PC-3 (cell line): ENCODE measurements around the gene SPIRE2. TPM values are rescaled to one million over a fixed set of nuclear protein-coding genes. Genes with fewer than 3 reads are reported as not detected.
"Not testable (repeated sequence)": the region's sequence is repeated elsewhere in the genome, so short reads cannot be mapped to it uniquely, and the experiment has no call there.

Experiments used
- ATAC-seq: fragments of 200-7000 bp; cut with Tn5 transposase; 2 replicates; pipeline ENCODE4 v1.9.1; 2020; ENCODE audit warnings: mild to moderate bottlenecking, moderate library complexity
- BruUV-seq: library from RNA; stranded (reverse); fragments of 400-500 nt; replicated peaks from 2 replicates; lab custom pipeline; 2021; lab: Mats Ljungman, UMichigan
- CTCF ChIA-PET: fragments of 300-600 bp; sonication (Branson Sonifier 250); formaldehyde crosslinking; loops from one replicate; lab custom pipeline; 2022; ENCODE audit warnings: antibody characterized with exemption; lab: Charles Lee
- POLR2A ChIA-PET: fragments of 300-600 bp; sonication (Branson Sonifier 250); formaldehyde crosslinking; loops from one replicate; lab custom pipeline; 2022; ENCODE audit warnings: antibody characterized with exemption; ENCODE audit not compliant: unreplicated experiment; lab: Charles Lee
- DNase-seq: peaks from one replicate; pipeline ENCODE4 v3.0.0-alpha.2; 2015
- H2AFZ ChIP-seq: fragments of 300-600 bp; sonication (generic); 2 replicates; pipeline ENCODE4 v1.6.0; 2016; ENCODE audit warnings: antibody characterized with exemption, low read length
- H3F3A ChIP-seq: fragments of 300-600 bp; sonication (generic); one replicate; pipeline ENCODE4 v1.6.0; 2017; ENCODE audit warnings: antibody characterized with exemption, low read length, control low read depth, mild to moderate bottlenecking; ENCODE audit not compliant: unreplicated experiment
- H3K27ac ChIP-seq: fragments of 300-600 bp; sonication (generic); 2 replicates; pipeline ENCODE4 v1.5.1; 2016; ENCODE audit warnings: mild to moderate bottlenecking, low read length
- H3K27me3 ChIP-seq: fragments of 300-600 bp; sonication (generic); 2 replicates; pipeline ENCODE4 v1.6.1; 2016; ENCODE audit warnings: low read length, mixed read lengths
- H3K36me3 ChIP-seq: fragments of 300-600 bp; sonication (generic); 2 replicates; pipeline ENCODE4 v1.6.1; 2016; ENCODE audit warnings: low read depth, mixed run types, low read length, mixed read lengths
- H3K4me1 ChIP-seq: fragments of 300-600 bp; sonication (generic); 2 replicates; pipeline ENCODE4 v1.5.1; 2016; ENCODE audit warnings: low read length; ENCODE audit not compliant: insufficient read depth
- H3K4me2 ChIP-seq: fragments of 300-600 bp; sonication (generic); 2 replicates; pipeline ENCODE4 v1.6.0; 2016; ENCODE audit warnings: low read length
- H3K4me3 ChIP-seq: fragments of 300-600 bp; sonication (generic); 2 replicates; pipeline ENCODE4 v1.5.1; 2016; ENCODE audit warnings: mild to moderate bottlenecking, low read length, mixed read lengths
- H3K79me2 ChIP-seq: fragments of 300-600 bp; sonication (generic); 2 replicates; pipeline ENCODE4 v1.6.1; 2017; ENCODE audit warnings: low read length, mixed read lengths
- H3K9ac ChIP-seq: fragments of 300-600 bp; sonication (generic); 2 replicates; pipeline ENCODE4 v1.6.0; 2016; ENCODE audit warnings: mild to moderate bottlenecking, low read length
- H3K9me2 ChIP-seq: fragments of 300-600 bp; sonication (generic); replicated peaks from 2 replicates; pipeline ENCODE4 v1.6.1; 2016; ENCODE audit warnings: mixed run types, low read length, mixed read lengths
- H3K9me3 ChIP-seq: fragments of 300-600 bp; sonication (generic); 2 replicates; pipeline ENCODE4 v1.6.1; 2016; ENCODE audit warnings: low read length, mixed read lengths
- H4K20me1 ChIP-seq: fragments of 300-600 bp; sonication (generic); 2 replicates; pipeline ENCODE4 v1.6.1; 2016; ENCODE audit warnings: low read length, mixed read lengths
- EZH2 ChIP-seq: fragments of 300-600 bp; sonication (generic); IDR thresholded peaks from one replicate; pipeline ENCODE4 v1.6.1; 2017; ENCODE audit warnings: antibody characterized with exemption, mild to moderate bottlenecking, low read length; ENCODE audit not compliant: unreplicated experiment
- EZH2phosphoT487 ChIP-seq: fragments of 300-600 bp; sonication (generic); IDR thresholded peaks from 2 replicates; pipeline ENCODE4 v1.6.1; 2018; ENCODE audit warnings: mild to moderate bottlenecking, antibody characterized with exemption, low read length, borderline replicate concordance
- intact Hi-C: fragments of 100-400 bp; cut with micrococcal nuclease; formaldehyde crosslinking; loops from 2 replicates; pipeline ENCODE4 v1.9.0; 2023
- total RNA-seq: library from RNA; depleted of rRNA; stranded (reverse); fragments of >200 nt; gene quantifications from 2 replicates; pipeline ENCODE4 v1.2.3, GENCODE V29; 2014
- TF ChIP-seq, protein P1 (sequence below): fragments of 300-600 bp; sonication (generic); conservative IDR thresholded peaks from 2 replicates; pipeline ENCODE4 v1.5.1; 2017; ENCODE audit warnings: antibody characterized with exemption, low read depth, mild to moderate bottlenecking, low read length

The SPIRE2 gene
- total RNA-seq, 1 experiment from 2014 or later, result 13.2 TPM

DNA sequence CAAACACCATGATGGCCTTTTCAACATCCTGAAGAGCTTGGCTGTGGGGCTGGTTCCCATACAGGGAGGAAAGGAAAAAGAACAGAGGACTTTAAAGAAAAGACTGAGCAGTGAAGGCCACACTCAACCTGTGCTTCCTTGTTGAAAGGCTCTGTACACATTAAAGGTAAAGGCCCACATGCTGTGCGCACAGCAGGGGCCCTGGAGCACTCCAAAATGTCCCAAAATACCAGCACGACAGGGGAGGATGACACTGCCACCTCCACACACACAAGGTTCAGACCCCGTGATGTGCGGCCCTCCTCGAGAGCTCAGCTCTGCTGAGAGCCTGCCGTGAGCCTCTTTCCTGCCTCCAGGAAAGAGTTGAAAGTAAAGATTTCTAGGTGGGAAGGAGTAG is 48.4 kb upstream of the SPIRE2 start:
- BruUV-seq, result no TSS peak
- no peaks in the 10 kb centered on the region for H4K20me1 ChIP-seq
- H3K79me2 ChIP-seq, result no peaks in the 10 kb centered on the region
- ATAC-seq, result no peak
- no peak for DNase-seq
- no peaks in the 10 kb centered on the region for H3F3A ChIP-seq
- no peak overlapping the region for H3K27ac ChIP-seq
- H3K27me3 ChIP-seq, result no peaks in the 10 kb centered on the region
- ChIA-PET POLR2A (no interaction called here), CTCF (interaction anchor here (0.7 kb wide), 1 partner anchor 74 kb away, joined by 7 read pairs; no protein-coding TSS in a partner anchor)
- no peak overlapping the region for H2AFZ ChIP-seq
- peaks cover 13% of the 10 kb centered on the region; the same call in 1 of the 2 replicates for H3K36me3 ChIP-seq
- H3K9me3 ChIP-seq, result no peaks in the 10 kb centered on the region
- TF ChIP-seq EZH2 (no peak), EZH2phosphoT487 (no peak)
- TF ChIP-seq, protein P1, sequence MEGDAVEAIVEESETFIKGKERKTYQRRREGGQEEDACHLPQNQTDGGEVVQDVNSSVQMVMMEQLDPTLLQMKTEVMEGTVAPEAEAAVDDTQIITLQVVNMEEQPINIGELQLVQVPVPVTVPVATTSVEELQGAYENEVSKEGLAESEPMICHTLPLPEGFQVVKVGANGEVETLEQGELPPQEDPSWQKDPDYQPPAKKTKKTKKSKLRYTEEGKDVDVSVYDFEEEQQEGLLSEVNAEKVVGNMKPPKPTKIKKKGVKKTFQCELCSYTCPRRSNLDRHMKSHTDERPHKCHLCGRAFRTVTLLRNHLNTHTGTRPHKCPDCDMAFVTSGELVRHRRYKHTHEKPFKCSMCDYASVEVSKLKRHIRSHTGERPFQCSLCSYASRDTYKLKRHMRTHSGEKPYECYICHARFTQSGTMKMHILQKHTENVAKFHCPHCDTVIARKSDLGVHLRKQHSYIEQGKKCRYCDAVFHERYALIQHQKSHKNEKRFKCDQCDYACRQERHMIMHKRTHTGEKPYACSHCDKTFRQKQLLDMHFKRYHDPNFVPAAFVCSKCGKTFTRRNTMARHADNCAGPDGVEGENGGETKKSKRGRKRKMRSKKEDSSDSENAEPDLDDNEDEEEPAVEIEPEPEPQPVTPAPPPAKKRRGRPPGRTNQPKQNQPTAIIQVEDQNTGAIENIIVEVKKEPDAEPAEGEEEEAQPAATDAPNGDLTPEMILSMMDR, result no peak
- H3K4me2 ChIP-seq, result no peak overlapping the region
- no peaks in the 10 kb centered on the region for H3K4me1 ChIP-seq
- intact Hi-C loops, result no loop called here
- H3K9me2 ChIP-seq, result no peaks in the 10 kb centered on the region
- H3K9ac ChIP-seq, result no peak overlapping the region
- no peak overlapping the region for H3K4me3 ChIP-seq

DNA sequence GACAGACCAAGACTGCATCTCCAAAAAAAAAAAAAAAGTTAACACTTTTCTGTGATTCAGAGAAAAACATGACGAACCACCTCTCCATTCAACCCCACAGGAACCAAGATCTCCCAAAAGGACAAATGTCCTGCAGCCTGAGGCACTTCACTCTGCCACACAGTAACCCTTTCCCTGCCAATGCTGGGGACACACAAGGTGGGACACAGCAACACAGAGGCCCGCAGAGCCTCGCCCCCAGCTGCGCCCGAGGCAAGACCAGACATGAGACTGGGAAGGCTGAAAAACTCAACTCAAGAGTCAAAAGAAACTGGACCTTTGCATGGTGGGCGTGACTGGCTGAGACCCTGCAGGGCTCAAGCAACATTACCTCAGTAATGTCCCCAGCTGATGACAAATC is 45.8 kb upstream of the SPIRE2 start:
- Histone ChIP-seq H3K4me1 (no peaks in the 10 kb centered on the region), H2AFZ (no peak overlapping the region), H3K4me2 (no peak overlapping the region), H4K20me1 (no peaks in the 10 kb centered on the region), H3K27ac (no peak overlapping the region), H3K9ac (no peak overlapping the region), H3K36me3 (peaks cover 8% of the 10 kb centered on the region; the same call in 1 of the 2 replicates), H3K79me2 (no peaks in the 10 kb centered on the region), H3K9me3 (no peaks in the 10 kb centered on the region), H3K4me3 (no peak overlapping the region), H3K9me2 (no peaks in the 10 kb centered on the region), H3F3A (no peaks in the 10 kb centered on the region), H3K27me3 (no peaks in the 10 kb centered on the region)
- CTCF ChIA-PET, result no interaction called here
- ATAC-seq (no peak), DNase-seq (no peak)
- POLR2A ChIA-PET, result no interaction called here
- TF ChIP-seq EZH2, result no peak
- intact Hi-C loops, result no loop called here
- BruUV-seq, result no TSS peak

DNA sequence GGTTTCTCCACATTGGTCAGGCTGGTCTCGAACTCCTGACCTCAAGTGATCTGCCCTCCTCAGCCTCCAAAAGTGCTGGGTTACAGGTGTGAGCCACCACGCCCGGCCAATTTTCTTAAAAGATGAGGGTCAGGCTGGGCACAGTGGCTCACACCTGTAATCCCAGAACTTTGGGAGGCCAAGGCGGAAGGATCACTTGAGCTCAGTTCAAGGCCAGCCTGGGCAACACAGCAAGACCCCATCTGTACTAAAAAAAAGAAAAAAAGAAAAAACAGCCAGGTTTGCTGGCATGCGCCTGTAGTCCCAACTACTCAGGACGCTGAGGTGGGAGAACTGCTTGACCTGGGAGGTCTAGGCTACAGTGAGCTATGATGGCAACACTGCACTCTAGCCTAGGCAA is 44.3 kb upstream of the SPIRE2 start:
- CTCF ChIA-PET, H3K79me2 ChIP-seq, ATAC-seq, H3K4me3 ChIP-seq, H3K4me2 ChIP-seq, H3K27me3 ChIP-seq, H4K20me1 ChIP-seq, H3K36me3 ChIP-seq, H3K4me1 ChIP-seq, H3K9ac ChIP-seq, H2AFZ ChIP-seq, DNase-seq, H3K9me3 ChIP-seq, BruUV-seq, H3F3A ChIP-seq, H3K27ac ChIP-seq, intact Hi-C loops, H3K9me2 ChIP-seq, POLR2A ChIA-PET: not testable (repeated sequence)

DNA sequence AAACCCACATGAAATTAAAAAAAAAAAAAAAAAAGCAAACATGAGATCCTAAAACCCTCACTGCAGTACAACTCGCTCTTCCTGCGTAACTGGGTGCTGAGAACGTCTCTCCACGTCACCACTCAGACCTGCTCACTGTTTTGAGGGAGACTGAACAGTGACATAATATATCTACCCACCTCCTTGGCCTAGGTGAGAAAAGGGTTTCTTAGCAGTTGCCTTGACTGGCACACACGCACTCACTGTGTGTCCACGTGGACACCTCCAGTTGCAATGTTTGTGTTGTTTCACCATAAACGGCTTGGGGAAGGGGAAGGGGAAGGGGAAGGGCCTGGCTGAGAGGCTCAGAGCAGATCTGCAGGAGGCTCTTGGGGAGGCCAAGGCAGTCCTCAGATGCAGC is 43.9 kb upstream of the SPIRE2 start:
- no peaks in the 10 kb centered on the region for H3K9me3 ChIP-seq
- no peak overlapping the region for H3K27ac ChIP-seq
- H3K9ac ChIP-seq, result no peak overlapping the region
- no peaks in the 10 kb centered on the region for H3K79me2 ChIP-seq
- H3K4me2 ChIP-seq, result no peak overlapping the region
- ChIA-PET CTCF (no interaction called here), POLR2A (no interaction called here)
- H2AFZ ChIP-seq, result no peak overlapping the region
- no TSS peak for BruUV-seq
- H3K27me3 ChIP-seq, result no peaks in the 10 kb centered on the region
- intact Hi-C loops, result no loop called here
- H3K9me2 ChIP-seq, result no peaks in the 10 kb centered on the region
- H3K4me1 ChIP-seq, result no peaks in the 10 kb centered on the region
- no peaks in the 10 kb centered on the region for H3F3A ChIP-seq
- no peak for ATAC-seq
- H3K36me3 ChIP-seq, result peaks cover 8% of the 10 kb centered on the region; the same call in 1 of the 2 replicates
- TF ChIP-seq EZH2phosphoT487 (no peak), EZH2 (no peak)
- TF ChIP-seq, protein P1, result no peak
- H3K4me3 ChIP-seq, result no peak overlapping the region
- DNase-seq, result no peak
- no peaks in the 10 kb centered on the region for H4K20me1 ChIP-seq
